Measurements from ENCODE around the gene PTTG1IP2.

PTTG1IP2 gene

GRCh38 chr7:90484706-90485105, 15.3 kb downstream of the PTTG1IP2 start:
- FAIRE-seq: no peak

GRCh38 chr7:90485734-90486316, 16.4 kb downstream of the PTTG1IP2 start:
- FAIRE-seq: no peak

GRCh38 chr7:90487808-90488207, 18.4 kb downstream of the PTTG1IP2 start:
- FAIRE-seq: no peak

GRCh38 chr7:90488220-90488619, 18.8 kb downstream of the PTTG1IP2 start:
- FAIRE-seq: no peak

GRCh38 chr7:90492250-90492649, 22.8 kb downstream of the PTTG1IP2 start:
- FAIRE-seq: no peak

GRCh38 chr7:90495241-90495640, 25.8 kb downstream of the PTTG1IP2 start:
- no peak for FAIRE-seq

DNA sequence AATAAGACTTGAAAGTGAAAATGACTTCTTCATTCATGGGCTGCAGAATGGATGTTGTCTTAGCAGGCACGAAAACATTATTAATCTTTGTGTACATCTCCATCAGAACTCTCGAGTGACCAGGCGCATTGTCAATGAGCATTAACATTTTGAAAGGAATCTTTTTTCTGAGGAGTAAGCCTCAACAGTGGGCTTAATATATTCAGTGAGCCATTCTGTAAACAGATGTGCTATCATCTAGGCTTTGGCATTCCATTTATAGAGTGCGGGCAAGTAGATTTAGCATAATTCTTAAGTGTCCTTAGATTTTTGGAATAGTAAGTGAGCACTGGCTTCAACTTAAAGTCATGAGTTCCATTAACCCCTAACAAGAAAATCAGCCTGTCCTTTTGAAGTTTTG, 33.1 kb downstream of the PTTG1IP2 start:
- no peak for FAIRE-seq

DNA sequence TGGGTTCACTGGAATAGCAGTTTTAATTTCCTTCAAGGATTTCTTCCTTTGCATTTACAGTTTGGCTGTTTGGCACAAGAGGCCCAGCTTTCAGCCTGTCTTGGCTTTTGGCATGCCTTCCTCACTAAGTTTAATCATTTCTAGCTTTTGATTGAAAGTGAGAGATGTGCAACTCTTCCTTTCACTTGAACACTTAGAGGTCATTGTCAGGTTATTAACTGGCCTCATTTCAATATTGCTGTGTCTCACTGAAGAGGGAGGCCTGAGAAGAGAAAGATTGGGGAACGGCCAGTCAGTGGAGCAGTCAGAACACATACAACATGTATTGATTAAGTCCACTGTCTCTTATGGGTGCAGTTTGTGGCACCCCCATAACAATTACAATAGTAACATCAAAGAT, 33.9 kb downstream of the PTTG1IP2 start:
- no peak for FAIRE-seq

GRCh38 chr7:90507692-90508091, 38.3 kb downstream of the PTTG1IP2 start:
- FAIRE-seq: no peak

GRCh38 chr7:90511776-90512175, 42.3 kb downstream of the PTTG1IP2 start:
- no peak for FAIRE-seq

DNA sequence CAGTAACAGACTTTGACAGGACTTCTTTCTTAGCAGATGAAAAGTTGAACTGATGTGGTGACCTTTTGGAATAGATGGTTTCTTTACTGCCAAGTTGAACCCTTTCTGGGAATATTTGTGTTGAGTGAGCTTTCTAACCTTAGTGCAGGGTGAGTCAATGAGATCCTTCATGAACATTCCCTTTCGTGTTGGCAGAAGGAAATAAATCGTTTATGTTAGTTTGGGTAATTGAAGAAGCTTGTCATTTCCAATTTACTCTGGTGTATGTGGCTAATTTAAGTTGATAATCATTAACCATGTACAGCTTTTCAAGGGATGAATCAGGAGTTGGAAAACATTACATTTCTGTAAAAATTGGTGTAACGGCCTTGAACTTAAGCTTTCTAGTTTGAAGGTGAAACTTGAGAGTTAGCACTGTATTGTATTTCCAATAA, 43.4 kb downstream of the PTTG1IP2 start:
- no peak for FAIRE-seq

- FAIRE-seq: no peak
These were observed 46.8 kb downstream of the PTTG1IP2 start for GRCh38 chr7:90516257-90516656.

GRCh38 chr7:90518630-90519029, 49.2 kb downstream of the PTTG1IP2 start:
- no peak for FAIRE-seq

GRCh38 chr7:90520484-90520883, 51.0 kb downstream of the PTTG1IP2 start:
- FAIRE-seq: no peak

DNA sequence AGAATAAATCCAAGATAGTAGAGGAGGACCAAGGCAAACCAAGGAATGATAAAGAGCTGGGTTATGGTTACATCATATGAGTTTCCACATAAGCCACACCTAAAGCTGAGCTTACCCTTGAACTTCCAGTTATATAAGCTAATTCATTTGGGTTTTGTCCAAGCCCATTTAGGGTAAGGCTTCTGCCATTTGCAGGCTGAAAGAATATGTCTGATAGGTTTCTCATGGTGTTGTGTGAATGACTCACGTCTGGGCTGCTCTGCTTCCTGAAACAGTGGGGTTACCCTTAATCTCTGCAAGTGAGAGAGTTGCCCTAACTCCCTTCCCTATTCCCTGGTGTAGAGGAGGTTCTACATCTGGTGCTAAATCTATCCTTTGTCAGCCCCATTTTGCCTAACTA, 60.8 kb downstream of the PTTG1IP2 start:
- FAIRE-seq: no peak

DNA sequence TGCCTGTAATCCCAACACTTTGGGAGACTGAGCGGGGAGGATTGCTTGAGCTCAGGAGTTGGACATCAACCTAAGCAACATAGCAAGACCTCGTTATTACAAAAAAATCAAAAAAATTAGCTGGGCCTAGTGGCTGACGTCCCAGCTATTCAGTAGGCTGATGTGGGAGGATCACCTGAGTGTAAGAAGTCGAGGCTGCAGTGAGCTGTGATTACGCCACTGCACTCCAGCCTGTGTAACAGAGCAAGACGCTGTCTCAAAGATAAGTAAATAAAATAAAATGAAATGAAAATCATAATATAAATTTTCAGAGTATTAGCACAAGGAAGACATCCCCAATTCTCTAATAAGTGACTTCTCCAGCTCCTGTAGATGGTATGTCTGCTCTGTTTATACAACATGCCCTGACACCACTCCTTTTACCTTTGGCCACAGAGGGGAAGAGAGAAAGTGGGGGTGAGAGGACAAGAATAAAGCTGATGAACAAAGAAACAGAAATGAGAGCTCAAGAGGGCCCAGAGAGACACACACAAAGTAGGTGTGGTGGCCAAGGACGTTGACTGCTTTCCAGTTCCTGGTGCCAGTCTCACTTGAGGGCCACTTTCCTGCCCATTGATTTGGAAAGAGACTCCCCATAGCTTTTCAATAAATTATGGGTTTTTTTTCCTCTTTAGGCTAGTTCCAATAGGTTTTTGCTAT, 62.9 kb downstream of the PTTG1IP2 start:
- no peak for FAIRE-seq

GRCh38 chr7:90536449-90536848, 67.0 kb downstream of the PTTG1IP2 start:
- FAIRE-seq: no peak

GRCh38 chr7:90538405-90538804, 69.0 kb downstream of the PTTG1IP2 start:
- no peak for FAIRE-seq

DNA sequence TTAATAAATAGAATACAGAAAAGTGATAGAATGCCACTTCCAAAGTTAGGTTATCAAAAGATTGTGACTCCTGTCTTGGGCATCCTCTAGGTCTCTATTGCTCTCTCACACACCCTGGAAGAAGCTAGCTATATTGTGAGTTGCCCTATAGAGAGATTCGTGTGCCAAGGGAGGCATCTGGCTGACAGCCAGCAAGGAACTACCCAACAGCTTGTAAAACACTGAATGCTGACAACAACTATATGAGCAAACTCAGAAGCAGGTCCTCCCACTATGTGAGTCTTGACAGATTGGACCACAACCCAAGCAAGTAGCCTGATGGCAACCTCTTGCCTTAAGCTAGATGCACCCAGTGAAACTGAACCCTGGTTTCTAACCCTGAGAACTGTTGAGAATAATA, 71.0 kb downstream of the PTTG1IP2 start:
- no peak for FAIRE-seq

- no peak for FAIRE-seq
These were observed 81.6 kb downstream of the PTTG1IP2 start for GRCh38 chr7:90551036-90551435.

DNA sequence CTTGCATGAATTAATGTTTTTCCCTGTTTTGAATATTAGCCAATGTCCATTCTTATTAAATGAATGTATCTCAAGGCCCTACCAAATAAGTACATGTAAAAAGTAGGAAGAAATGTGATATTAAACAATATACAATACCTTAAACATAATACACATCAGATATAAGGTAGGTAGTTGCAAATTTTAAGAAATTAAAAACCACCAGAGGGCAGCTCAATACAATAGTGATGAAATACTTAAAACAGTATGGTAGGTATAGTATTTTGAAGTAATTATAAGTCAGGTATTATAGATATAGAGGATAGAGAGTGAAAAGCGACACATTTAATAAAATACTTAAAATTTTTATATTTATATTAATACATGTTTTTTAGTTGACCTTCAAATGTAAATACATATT, 83.1 kb downstream of the PTTG1IP2 start:
- FAIRE-seq: peak; percentile 9

- no peak for FAIRE-seq
These were observed 91.3 kb downstream of the PTTG1IP2 start for GRCh38 chr7:90560730-90561129.
